Measurements from ENCODE around the gene TRIL.

The TRIL gene

GRCh38 chr7:28939844-28940544 lies 18.1 kb downstream of the TRIL start:
- no peak for DNase-seq

- DNase-seq, result no peak
Observed at GRCh38 chr7:28939367-28939766, 18.8 kb downstream of the TRIL start.

GRCh38 chr7:28937619-28938018 lies 20.5 kb downstream of the TRIL start:
- DNase-seq, result no peak

- DNase-seq, result no peak
Observed at GRCh38 chr7:28937103-28937502, 21.0 kb downstream of the TRIL start.

- DNase-seq, result no peak
Observed at GRCh38 chr7:28933846-28934320, 24.2 kb downstream of the TRIL start.

- DNase-seq, result no peak
Observed at GRCh38 chr7:28931565-28931964, 26.6 kb downstream of the TRIL start.

- peak; percentile 91 for DNase-seq
Observed at GRCh38 chr7:28926871-28927597, 31.1 kb downstream of the TRIL start.

- DNase-seq, result peak; percentile 88
Observed at GRCh38 chr7:28922624-28923331, 35.4 kb downstream of the TRIL start.

GRCh38 chr7:28921822-28922221 lies 36.3 kb downstream of the TRIL start:
- peak; percentile 85 for DNase-seq

- DNase-seq, result no peak
Observed at GRCh38 chr7:28920424-28920823, 37.7 kb downstream of the TRIL start.

GRCh38 chr7:28919510-28919909 lies 38.6 kb downstream of the TRIL start:
- no peak for DNase-seq

GRCh38 chr7:28908775-28909174 lies 49.4 kb downstream of the TRIL start:
- no peak for DNase-seq

- DNase-seq, result no peak
Observed at GRCh38 chr7:28905464-28905863, 52.7 kb downstream of the TRIL start.

GRCh38 chr7:28904578-28905048 lies 53.5 kb downstream of the TRIL start:
- no peak for DNase-seq

GRCh38 chr7:28903730-28904577 lies 54.2 kb downstream of the TRIL start:
- no peak for DNase-seq

Measured in NCI-H1694 (cell line).